Astrocyte (in vitro differentiated cells and primary cell): ENCODE data around the gene SLC6A20. TPM values are rescaled to one million over a fixed set of nuclear protein-coding genes. Genes with fewer than 3 reads are reported as not detected.

Source experiments
- DNase-seq: peaks from one replicate; pipeline ENCODE4 v3.0.0-alpha.2; 2010; ENCODE audit warnings: low read depth
- FAIRE-seq: peaks from 2 replicates; lab custom pipeline; 2011; peaks lifted over from hg19 to GRCh38; lab: Jason Lieb, UNC
- H2AFZ ChIP-seq: 2 replicates; pipeline ENCODE4 v1.6.0; 2012; ENCODE audit warnings: low read depth, low read length, inconsistent platforms
- H3K27ac ChIP-seq: 2 replicates; pipeline ENCODE4 v1.5.1; 2011; ENCODE audit warnings: low read depth, low read length, inconsistent platforms
- H3K27me3 ChIP-seq: 2 replicates; pipeline ENCODE4 v1.6.0; 2011; ENCODE audit warnings: low read length, inconsistent platforms; ENCODE audit not compliant: insufficient read depth
- H3K36me3 ChIP-seq: 2 replicates; pipeline ENCODE4 v1.5.1; 2011; ENCODE audit warnings: low read length, inconsistent platforms; ENCODE audit not compliant: insufficient read depth
- H3K4me1 ChIP-seq: 2 replicates; pipeline ENCODE4 v1.5.1; 2011; ENCODE audit warnings: low read length, inconsistent platforms; ENCODE audit not compliant: insufficient read depth
- H3K4me2 ChIP-seq: 2 replicates; pipeline ENCODE4 v1.6.0; 2012; ENCODE audit warnings: low read length, inconsistent platforms
- H3K4me3 ChIP-seq: 2 replicates; pipeline ENCODE4 v1.5.1; 2011; ENCODE audit warnings: low read depth, mild to moderate bottlenecking, low read length, inconsistent platforms; ENCODE audit not compliant: insufficient read depth
- H3K79me2 ChIP-seq: 2 replicates; pipeline ENCODE4 v1.6.0; 2012; ENCODE audit warnings: mild to moderate bottlenecking, low read length, inconsistent platforms; ENCODE audit not compliant: insufficient read depth
- H3K9ac ChIP-seq: 2 replicates; pipeline ENCODE4 v1.6.0; 2012; ENCODE audit warnings: mild to moderate bottlenecking, low read length, inconsistent platforms
- H3K9me3 ChIP-seq: 2 replicates; pipeline ENCODE4 v1.5.1; 2012; ENCODE audit warnings: low read depth, mild to moderate bottlenecking, low read length, inconsistent platforms; ENCODE audit not compliant: insufficient read depth
- H4K20me1 ChIP-seq: 2 replicates; pipeline ENCODE4 v1.6.0; 2012; ENCODE audit warnings: low read length, inconsistent platforms; ENCODE audit not compliant: insufficient read depth
- H3K27ac Mint-ChIP-seq: one replicate; pipeline ENCODE4 v1.8.0; 2021; ENCODE audit warnings: mild to moderate bottlenecking, mixed read lengths; ENCODE audit not compliant: unreplicated experiment
- H3K27me3 Mint-ChIP-seq: one replicate; pipeline ENCODE4 v1.8.0; 2021; ENCODE audit warnings: low read depth, mixed read lengths; ENCODE audit not compliant: unreplicated experiment
- H3K36me3 Mint-ChIP-seq: one replicate; pipeline ENCODE4 v1.8.0; 2021; ENCODE audit warnings: low read depth, mixed read lengths; ENCODE audit not compliant: unreplicated experiment
- H3K4me1 Mint-ChIP-seq: one replicate; pipeline ENCODE4 v1.8.0; 2021; ENCODE audit warnings: low read depth, mixed read lengths; ENCODE audit not compliant: unreplicated experiment
- H3K4me3 Mint-ChIP-seq: one replicate; pipeline ENCODE4 v1.8.0; 2021; ENCODE audit warnings: mild to moderate bottlenecking, moderate library complexity, mixed read lengths; ENCODE audit not compliant: unreplicated experiment
- H3K9me3 Mint-ChIP-seq: one replicate; pipeline ENCODE4 v1.8.0; 2021; ENCODE audit warnings: mild to moderate bottlenecking, mixed read lengths; ENCODE audit not compliant: unreplicated experiment
- EZH2 ChIP-seq: IDR thresholded peaks from 2 replicates; pipeline ENCODE4 v1.6.1; 2012; ENCODE audit warnings: mild to moderate bottlenecking, low read length, inconsistent platforms; ENCODE audit not compliant: insufficient read depth
- total RNA-seq: library from RNA; stranded (reverse); gene quantifications from 2 replicates; pipeline ENCODE4 v1.2.1, GENCODE V29; 2021
- TF ChIP-seq, protein P1 (sequence below): IDR thresholded peaks from 2 replicates; pipeline ENCODE4 v1.5.1; 2011; ENCODE audit warnings: low read depth, mild to moderate bottlenecking, inconsistent platforms, low read length, moderate library complexity; ENCODE audit not compliant: insufficient read depth

Gene SLC6A20
- total RNA-seq, 1 donor from 2014 or later, result not detected

DNA sequence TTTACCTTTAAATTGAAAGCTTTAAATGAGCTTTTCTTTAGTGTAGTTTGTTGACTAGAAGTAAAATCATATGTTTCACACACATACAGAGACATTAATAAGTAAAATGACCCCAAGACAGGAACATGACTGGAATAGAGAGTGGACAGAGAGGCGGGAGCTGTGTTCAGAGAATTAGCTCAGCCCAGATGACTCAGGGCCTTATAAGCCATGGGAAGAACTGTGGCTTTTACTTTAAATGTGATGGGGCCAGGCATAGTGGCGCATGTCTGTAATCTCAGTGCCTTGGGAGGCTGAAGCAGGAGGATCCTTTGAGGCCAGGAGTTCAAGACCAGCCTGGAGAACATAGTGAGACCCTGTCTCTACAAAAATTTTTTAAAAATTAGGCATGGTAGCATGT, 80.4 kb downstream of the SLC6A20 start:
- Histone ChIP-seq H3K9ac (no peak overlapping the region), H3K4me1 (no peaks in the 10 kb centered on the region), H3K9me3 (no peaks in the 10 kb centered on the region), H3K4me3 (no peak overlapping the region), H3K36me3 (peaks cover 21% of the 10 kb centered on the region), H3K4me2 (no peak overlapping the region), H3K27ac (no peak overlapping the region), H3K79me2 (no peaks in the 10 kb centered on the region), H4K20me1 (peaks cover 7% of the 10 kb centered on the region), H2AFZ (no peak overlapping the region), H3K27me3 (no peaks in the 10 kb centered on the region)
- TF ChIP-seq, protein P1, sequence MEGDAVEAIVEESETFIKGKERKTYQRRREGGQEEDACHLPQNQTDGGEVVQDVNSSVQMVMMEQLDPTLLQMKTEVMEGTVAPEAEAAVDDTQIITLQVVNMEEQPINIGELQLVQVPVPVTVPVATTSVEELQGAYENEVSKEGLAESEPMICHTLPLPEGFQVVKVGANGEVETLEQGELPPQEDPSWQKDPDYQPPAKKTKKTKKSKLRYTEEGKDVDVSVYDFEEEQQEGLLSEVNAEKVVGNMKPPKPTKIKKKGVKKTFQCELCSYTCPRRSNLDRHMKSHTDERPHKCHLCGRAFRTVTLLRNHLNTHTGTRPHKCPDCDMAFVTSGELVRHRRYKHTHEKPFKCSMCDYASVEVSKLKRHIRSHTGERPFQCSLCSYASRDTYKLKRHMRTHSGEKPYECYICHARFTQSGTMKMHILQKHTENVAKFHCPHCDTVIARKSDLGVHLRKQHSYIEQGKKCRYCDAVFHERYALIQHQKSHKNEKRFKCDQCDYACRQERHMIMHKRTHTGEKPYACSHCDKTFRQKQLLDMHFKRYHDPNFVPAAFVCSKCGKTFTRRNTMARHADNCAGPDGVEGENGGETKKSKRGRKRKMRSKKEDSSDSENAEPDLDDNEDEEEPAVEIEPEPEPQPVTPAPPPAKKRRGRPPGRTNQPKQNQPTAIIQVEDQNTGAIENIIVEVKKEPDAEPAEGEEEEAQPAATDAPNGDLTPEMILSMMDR, result no peak
- TF ChIP-seq EZH2, result no peak
- Mint-ChIP-seq H3K4me1 (peaks cover 15% of the 10 kb centered on the region), H3K27ac (no peak overlapping the region), H3K9me3 (no peaks in the 10 kb centered on the region), H3K4me3 (no peak overlapping the region), H3K36me3 (peaks cover 23% of the 10 kb centered on the region), H3K27me3 (no peaks in the 10 kb centered on the region)
- FAIRE-seq (no peak), DNase-seq (no peak)

GRCh38 chr3:45712434-45713110, 83.8 kb downstream of the SLC6A20 start:
- Histone ChIP-seq H3K79me2 (no peaks in the 10 kb centered on the region), H4K20me1 (peaks cover 7% of the 10 kb centered on the region), H2AFZ (no peak overlapping the region), H3K4me3 (no peak overlapping the region), H3K27me3 (no peaks in the 10 kb centered on the region), H3K4me1 (no peaks in the 10 kb centered on the region), H3K4me2 (no peak overlapping the region), H3K9ac (no peak overlapping the region), H3K36me3 (peaks cover 28% of the 10 kb centered on the region), H3K27ac (no peak overlapping the region), H3K9me3 (no peaks in the 10 kb centered on the region)
- H3K9me3 Mint-ChIP-seq, result no peaks in the 10 kb centered on the region
- H3K27ac Mint-ChIP-seq, result peak overlapping the region; percentile 8
- FAIRE-seq (no peak), DNase-seq (peak; percentile 39)
- H3K36me3 Mint-ChIP-seq, result peaks cover 26% of the 10 kb centered on the region
- TF ChIP-seq, protein P1, result no peak
- TF ChIP-seq EZH2, result no peak
- H3K27me3 Mint-ChIP-seq, result no peaks in the 10 kb centered on the region
- H3K4me1 Mint-ChIP-seq, result peaks cover 15% of the 10 kb centered on the region
- H3K4me3 Mint-ChIP-seq, result no peak overlapping the region

- no peaks in the 10 kb centered on the region for H3K27me3 ChIP-seq
- no peak for FAIRE-seq
- H3K36me3 ChIP-seq, result peaks cover 25% of the 10 kb centered on the region
- no peak overlapping the region for H3K4me2 ChIP-seq
- peaks cover 21% of the 10 kb centered on the region for H3K36me3 Mint-ChIP-seq
- peak; percentile 47 for DNase-seq
- H3K27ac ChIP-seq, result no peak overlapping the region
- H3K27ac Mint-ChIP-seq, result peak overlapping the region; percentile 8
- H4K20me1 ChIP-seq, result peaks cover 11% of the 10 kb centered on the region
- H3K9me3 Mint-ChIP-seq, result no peaks in the 10 kb centered on the region
- H3K9me3 ChIP-seq, result no peaks in the 10 kb centered on the region
- no peak overlapping the region for H3K4me3 Mint-ChIP-seq
- no peaks in the 10 kb centered on the region for H3K27me3 Mint-ChIP-seq
- H3K4me1 Mint-ChIP-seq, result peaks cover 15% of the 10 kb centered on the region
- H3K79me2 ChIP-seq, result no peaks in the 10 kb centered on the region
- H3K4me1 ChIP-seq, result no peaks in the 10 kb centered on the region
- H3K9ac ChIP-seq, result no peak overlapping the region
- TF ChIP-seq, protein P1, result no peak
- TF ChIP-seq EZH2, result no peak
- no peak overlapping the region for H2AFZ ChIP-seq
- H3K4me3 ChIP-seq, result no peak overlapping the region
Measured at GRCh38 chr3:45711931-45712330, 84.4 kb downstream of the SLC6A20 start.
